Measurements from ENCODE around the gene SLC17A5. TPM values are rescaled to one million over a fixed set of nuclear protein-coding genes. Genes with fewer than 3 reads are reported as not detected.

The SLC17A5 gene
- total RNA-seq, 6 donors from 2014 or later: 13.0 to 32.5 (median 22.3) TPM

DNA sequence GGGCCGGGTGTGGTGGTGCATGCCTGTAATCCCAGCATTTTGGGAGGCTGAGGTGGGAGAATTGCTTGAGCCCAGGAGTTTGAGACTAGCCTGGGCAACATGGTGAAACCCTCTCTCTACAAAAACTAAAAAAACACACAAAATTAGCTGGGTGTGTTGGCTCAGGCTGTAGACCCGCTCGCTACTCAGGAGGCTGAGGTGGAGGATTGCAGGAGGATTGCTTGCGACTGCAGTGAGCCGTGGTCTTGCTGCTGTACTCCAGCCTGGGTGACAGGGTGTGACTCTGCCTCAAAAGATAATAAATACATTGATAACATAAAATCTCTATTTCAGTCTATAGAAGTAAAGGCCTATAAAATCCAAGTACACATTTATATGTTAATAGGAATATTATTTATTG, 49.3 kb downstream of the SLC17A5 start:
- ATAC-seq (ENCODE audit: low FRiP score in 2 of 2): no peak
- Histone ChIP-seq H3K27me3 (no peaks in the 10 kb centered on the region), H3K36me3 (peaks cover 10 to 61% (median 20%) of the 10 kb centered on the region in 4 donors), H3K27ac (no peak overlapping the region), H3K9me3 (no peaks in the 10 kb centered on the region), H3K4me1 (no peaks in the 10 kb centered on the region), H3K4me3 (no peak overlapping the region)
- TF ChIP-seq POLR2A (IDR thresholded peaks at IDR 0.05): no peak
- TF ChIP-seq EP300 (IDR thresholded peaks at IDR 0.05): no peak
- WGBS, 2 donors: 89 to 96% methylated on average over 5 of the region's 5 CpGs
- DNase-seq: no peak

- TF ChIP-seq EP300 (IDR thresholded peaks at IDR 0.05): no peak
- no peak for TF ChIP-seq POLR2A (IDR thresholded peaks at IDR 0.05)
- TF ChIP-seq, protein P1, sequence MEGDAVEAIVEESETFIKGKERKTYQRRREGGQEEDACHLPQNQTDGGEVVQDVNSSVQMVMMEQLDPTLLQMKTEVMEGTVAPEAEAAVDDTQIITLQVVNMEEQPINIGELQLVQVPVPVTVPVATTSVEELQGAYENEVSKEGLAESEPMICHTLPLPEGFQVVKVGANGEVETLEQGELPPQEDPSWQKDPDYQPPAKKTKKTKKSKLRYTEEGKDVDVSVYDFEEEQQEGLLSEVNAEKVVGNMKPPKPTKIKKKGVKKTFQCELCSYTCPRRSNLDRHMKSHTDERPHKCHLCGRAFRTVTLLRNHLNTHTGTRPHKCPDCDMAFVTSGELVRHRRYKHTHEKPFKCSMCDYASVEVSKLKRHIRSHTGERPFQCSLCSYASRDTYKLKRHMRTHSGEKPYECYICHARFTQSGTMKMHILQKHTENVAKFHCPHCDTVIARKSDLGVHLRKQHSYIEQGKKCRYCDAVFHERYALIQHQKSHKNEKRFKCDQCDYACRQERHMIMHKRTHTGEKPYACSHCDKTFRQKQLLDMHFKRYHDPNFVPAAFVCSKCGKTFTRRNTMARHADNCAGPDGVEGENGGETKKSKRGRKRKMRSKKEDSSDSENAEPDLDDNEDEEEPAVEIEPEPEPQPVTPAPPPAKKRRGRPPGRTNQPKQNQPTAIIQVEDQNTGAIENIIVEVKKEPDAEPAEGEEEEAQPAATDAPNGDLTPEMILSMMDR (IDR thresholded peaks at IDR 0.05): no peak
- TF ChIP-seq POLR2AphosphoS5 (IDR thresholded peaks at IDR 0.05): no peak
- Histone ChIP-seq H3K27ac (no peak overlapping the region), H3K9me3 (no peaks in the 10 kb centered on the region), H3K4me1 (no peaks in the 10 kb centered on the region), H3K36me3 (peaks cover 6 to 60% (median 19%) of the 10 kb centered on the region in 4 donors), H3K4me3 (no peak overlapping the region), H3K27me3 (no peaks in the 10 kb centered on the region)
- 75 to 81% methylated on average over 1 of the region's 1 CpG for WGBS, 2 donors
- ATAC-seq (ENCODE audit: low FRiP score in 2 of 2): no peak
- DNase-seq: no peak
Observed at GRCh38 chr6:73604020-73604419, 49.8 kb downstream of the SLC17A5 start.

- Histone ChIP-seq H3K4me1 (peaks cover 17 to 32% (median 21%) of the 10 kb centered on the region in 4 donors), H3K27ac (peak overlapping the region; percentile 86 to 94 (median 92)), H3K27me3 (no peaks in the 10 kb centered on the region), H3K36me3 (no peaks in the 10 kb centered on the region), H3K9me3 (no peaks in the 10 kb centered on the region), H3K4me3 (peak overlapping the region in 2 of 4 donors; percentile 21 to 25)
- DNase-seq: no peak
- WGBS, 2 donors: 10 to 15% methylated on average over 6 of the region's 6 CpGs
- ATAC-seq (ENCODE audit: low FRiP score in 2 of 2): peak in 1 of 2 donors; percentile 60
- TF ChIP-seq EP300 (IDR thresholded peaks at IDR 0.05): no peak
- TF ChIP-seq, protein P1 (IDR thresholded peaks at IDR 0.05): no peak
- no peak for TF ChIP-seq POLR2AphosphoS5 (IDR thresholded peaks at IDR 0.05)
- TF ChIP-seq POLR2A (IDR thresholded peaks at IDR 0.05): no peak
Observed at GRCh38 chr6:73586416-73586974, 67.3 kb downstream of the SLC17A5 start.

DNA sequence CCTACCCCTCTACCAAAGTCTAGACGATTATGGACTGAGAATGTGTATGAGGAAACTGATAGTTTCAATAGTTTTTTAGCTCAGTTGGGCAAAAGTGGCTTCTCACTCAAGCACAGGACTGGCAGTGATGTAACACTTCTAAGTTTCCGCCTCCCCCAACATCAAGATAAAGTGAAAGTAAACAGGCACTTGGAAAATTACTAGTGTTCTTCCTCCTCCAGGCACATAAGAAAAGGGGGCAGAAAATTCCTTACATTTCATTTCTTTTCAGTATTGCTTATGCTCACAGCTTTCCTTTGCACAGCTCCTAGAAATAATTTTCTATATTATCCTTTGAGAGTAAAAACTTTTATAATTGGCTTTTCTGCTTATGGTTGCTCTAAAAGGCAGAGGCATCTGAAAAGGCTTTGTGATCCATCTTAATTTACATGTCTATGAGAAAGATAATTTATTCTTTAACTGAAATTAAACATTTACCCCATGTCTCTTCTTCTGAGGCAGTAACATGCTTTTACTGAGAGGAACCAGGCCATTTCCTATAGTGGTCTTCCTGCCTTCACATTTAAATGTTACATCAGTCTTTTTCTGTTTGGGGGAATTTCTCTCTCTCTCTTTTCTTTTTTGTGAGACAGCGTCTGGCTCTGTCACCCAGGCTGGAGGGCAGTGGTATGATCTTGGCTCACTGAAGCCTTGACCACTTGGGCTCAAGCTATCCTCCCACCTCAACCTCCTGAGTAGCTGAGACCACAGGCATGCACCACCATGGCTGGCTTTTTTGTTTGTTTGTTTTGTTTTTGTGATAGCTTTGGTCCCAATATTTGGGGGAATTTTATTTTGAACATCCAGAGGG, 68.0 kb downstream of the SLC17A5 start:
- H3K9me3 ChIP-seq: no peaks in the 10 kb centered on the region
- ATAC-seq (ENCODE audit: low FRiP score in 2 of 2) (peak; percentile 77 to 84), DNase-seq (peak in 1 of 2 donors; percentile 77)
- 0 to 1% methylated on average over 3 of the region's 3 CpGs for WGBS, 2 donors
- H3K27me3 ChIP-seq: no peaks in the 10 kb centered on the region
- peaks cover 17 to 35% (median 24%) of the 10 kb centered on the region in 4 donors for H3K4me1 ChIP-seq
- TF ChIP-seq, protein P1 (IDR thresholded peaks at IDR 0.05): peak in 1 of 6 experiments; percentile 27
- peak in 1 of 4 donors; percentile 54 for TF ChIP-seq POLR2A (IDR thresholded peaks at IDR 0.05)
- TF ChIP-seq POLR2AphosphoS5 (IDR thresholded peaks at IDR 0.05): peak; percentile 53 to 59
- peak in 1 of 4 donors; percentile 93 for TF ChIP-seq EP300 (IDR thresholded peaks at IDR 0.05)
- no peaks in the 10 kb centered on the region for H3K36me3 ChIP-seq
- H3K4me3 ChIP-seq: peak overlapping the region in 3 of 4 donors; percentile 4 to 25 (median 21)
- H3K27ac ChIP-seq: peak overlapping the region; percentile 86 to 94 (median 92)

DNA sequence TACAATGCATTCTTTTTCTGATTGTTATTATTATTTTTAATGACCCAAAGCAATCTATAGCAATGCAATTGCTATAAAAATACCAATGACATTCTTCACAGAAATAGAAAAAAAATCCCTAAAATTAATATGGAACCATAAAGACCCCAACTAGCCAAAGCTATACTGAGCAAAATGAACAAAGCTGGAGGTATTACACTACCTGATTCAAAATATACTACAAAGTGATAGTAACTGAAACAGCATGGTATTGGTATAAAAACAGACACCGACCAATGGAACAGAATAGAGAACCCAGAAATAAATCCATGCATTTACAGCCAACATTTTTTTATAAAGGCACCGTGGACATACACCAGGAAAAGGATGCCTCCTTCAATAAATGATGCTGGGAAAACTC, 72.5 kb downstream of the SLC17A5 start:
- H3K4me3 ChIP-seq: no peak overlapping the region
- 91 to 98% methylated on average over 2 of the region's 2 CpGs for WGBS, 2 donors
- TF ChIP-seq, protein P1 (IDR thresholded peaks at IDR 0.05): no peak
- no peak for TF ChIP-seq POLR2AphosphoS5 (IDR thresholded peaks at IDR 0.05)
- TF ChIP-seq POLR2A (IDR thresholded peaks at IDR 0.05): no peak
- TF ChIP-seq EP300 (IDR thresholded peaks at IDR 0.05): no peak
- H3K9me3 ChIP-seq: no peaks in the 10 kb centered on the region
- H3K27me3 ChIP-seq: no peaks in the 10 kb centered on the region
- ATAC-seq (ENCODE audit: low FRiP score in 2 of 2) (no peak), DNase-seq (no peak)
- peaks cover 30 to 44% (median 36%) of the 10 kb centered on the region in 4 donors for H3K4me1 ChIP-seq
- H3K27ac ChIP-seq: peak overlapping the region; percentile 87 to 95 (median 90)
- H3K36me3 ChIP-seq: no peaks in the 10 kb centered on the region

All from upper lobe of left lung (tissue), 6 donors.